ENCODE measurements around the gene QKI.

GRCh38 chr6:163600781-163601180, 186.3 kb downstream of the QKI start:
- TF ChIP-seq CTCF (IDR thresholded peaks at IDR 0.05) (no peak), POLR2A (IDR thresholded peaks at IDR 0.05) (no peak)

Measured in lower leg skin (tissue), 3 donors.